ENCODE results near the gene RBM25. TPM values are rescaled to one million over a fixed set of nuclear protein-coding genes. Genes with fewer than 3 reads are reported as not detected.
"Not testable (repeated sequence)": the region's sequence is repeated elsewhere in the genome, so short reads cannot be mapped to it uniquely, and the experiment has no call there.

Gene RBM25
- total RNA-seq, 1 donor from 2014 or later: 102 TPM

DNA sequence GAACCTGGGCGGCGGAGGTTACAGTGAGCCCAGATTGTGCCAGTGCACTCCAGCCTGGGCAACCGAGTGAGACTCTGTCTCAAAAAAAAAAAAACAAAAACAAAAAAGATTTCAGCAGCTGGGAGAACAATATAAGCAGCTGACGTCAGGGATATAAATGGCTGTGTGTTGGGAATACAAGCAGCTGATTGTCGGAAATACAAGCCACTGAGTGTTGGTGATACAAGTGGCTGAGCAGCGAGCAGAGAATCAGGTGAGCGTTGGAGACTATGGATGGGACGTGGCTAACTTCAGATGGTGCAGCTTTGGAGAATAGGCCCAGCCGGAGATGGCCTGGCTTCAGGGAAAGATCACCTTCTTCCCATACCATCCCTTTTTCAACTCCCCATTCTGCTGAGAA lies 109.9 kb downstream of the RBM25 start:
- intact Hi-C loops (cut with micrococcal nuclease): no loop called here

DNA sequence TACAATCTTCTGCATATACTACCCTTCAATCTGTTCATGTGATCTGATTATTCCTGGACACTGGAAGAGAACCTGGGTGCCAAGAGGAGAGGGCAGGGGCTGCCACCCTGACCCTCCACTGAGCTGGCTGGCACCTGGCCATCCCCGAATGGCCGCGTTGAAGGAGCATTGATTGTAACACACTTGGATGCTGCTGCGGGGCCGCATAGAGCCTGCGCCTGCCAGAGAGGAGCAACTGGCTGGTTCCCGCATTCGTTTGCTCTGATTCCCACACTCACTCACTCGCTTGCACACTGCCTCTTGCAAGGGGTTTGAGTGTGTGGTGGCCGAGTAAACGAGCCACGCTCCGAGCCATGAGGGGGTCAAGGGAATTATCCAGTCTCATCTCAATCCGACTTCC lies 110.4 kb downstream of the RBM25 start:
- intact Hi-C loops (cut with micrococcal nuclease): no loop called here

DNA sequence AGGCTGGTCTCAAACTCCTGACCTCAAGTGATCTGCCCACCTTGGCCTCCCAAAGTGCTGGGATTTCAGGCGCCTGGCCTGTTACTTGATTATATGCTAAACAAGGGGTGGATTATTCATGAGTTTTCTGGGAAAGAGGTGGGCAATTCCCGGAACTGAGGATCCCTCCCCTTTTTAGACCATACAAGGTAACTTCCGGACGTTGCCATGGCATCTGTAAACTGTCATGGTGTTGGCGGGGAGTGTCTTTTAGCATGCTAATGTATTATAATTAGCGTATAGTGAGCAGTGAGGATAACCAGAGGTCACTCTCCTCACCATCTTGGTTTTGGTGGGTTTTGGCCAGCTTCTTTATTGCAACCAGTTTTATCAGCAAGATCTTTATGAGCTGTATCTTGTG lies 111.5 kb downstream of the RBM25 start:
- intact Hi-C loops (cut with micrococcal nuclease): not testable (repeated sequence)

GRCh38 chr14:73170686-73171085 lies 112.4 kb downstream of the RBM25 start:
- intact Hi-C loops (cut with micrococcal nuclease): no loop called here

DNA sequence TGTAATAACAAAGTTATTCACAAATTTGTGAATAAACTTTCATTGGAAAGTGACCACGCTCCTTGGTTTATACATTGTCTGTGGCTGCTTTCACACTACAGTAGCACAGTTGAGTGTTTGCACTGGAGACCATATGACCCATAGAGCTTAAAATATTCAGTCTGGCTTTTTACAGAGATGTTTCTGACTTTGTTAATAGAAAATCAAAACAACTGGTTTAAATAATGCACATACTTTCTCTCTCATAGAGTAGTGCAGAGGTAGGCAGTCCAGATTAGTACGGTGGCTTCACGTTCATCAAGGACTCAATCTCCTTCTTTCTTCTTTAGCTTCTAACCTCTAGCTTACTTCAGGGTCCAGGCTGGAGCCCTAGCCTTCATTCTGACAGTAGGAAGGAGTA lies 114.2 kb downstream of the RBM25 start:
- intact Hi-C loops (cut with micrococcal nuclease): no loop called here

GRCh38 chr14:73173092-73173735 lies 114.9 kb downstream of the RBM25 start:
- intact Hi-C loops (cut with micrococcal nuclease): loop anchor here (1.0 kb wide), 1 partner anchor 299 kb away; no protein-coding TSS in a partner anchor

Other genes starting within 250 kb of the RBM25 start
- 2.5 and 2.7 TPM in 2 replicates for gene DPF3, start 164.4 kb upstream of the RBM25 start, total RNA-seq
- 14.5 and 15.5 TPM in 2 replicates for gene DCAF4, start 132.1 kb upstream of the RBM25 start, total RNA-seq
- gene ZFYVE1, start 31.4 kb upstream of the RBM25 start, total RNA-seq: 12.1 and 13.0 TPM in 2 replicates
- gene PSEN1, start 78.0 kb downstream of the RBM25 start, total RNA-seq: 43.1 and 44.1 TPM in 2 replicates
- gene PAPLN, start 179.0 kb downstream of the RBM25 start, total RNA-seq: 0.25 and 0.68 TPM in 2 replicates